GM21529 (cell line): Measurements from ENCODE around the gene CDK16.
"Not testable (repeated sequence)": the region's sequence is repeated elsewhere in the genome, so short reads cannot be mapped to it uniquely, and the experiment has no call there.

Experiments used
- ATAC-seq: cut with Tn5 transposase; IDR thresholded peaks from one replicate; pipeline ENCODE4 v1.9.1; 2021; ENCODE audit not compliant: unreplicated experiment

CDK16 gene

GRCh38 chrX:47247206-47247998, 28.9 kb downstream of the CDK16 start:
- ATAC-seq = no peak

- no peak for ATAC-seq
Observed at GRCh38 chrX:47247999-47248320, 29.5 kb downstream of the CDK16 start.

- ATAC-seq = no peak
Observed at GRCh38 chrX:47248576-47248975, 30.1 kb downstream of the CDK16 start.

GRCh38 chrX:47250017-47250347, 31.5 kb downstream of the CDK16 start:
- ATAC-seq = no peak

- ATAC-seq = not testable (repeated sequence)
Observed at GRCh38 chrX:47257620-47258019, 39.1 kb downstream of the CDK16 start.

GRCh38 chrX:47264483-47265173, 46.1 kb downstream of the CDK16 start:
- ATAC-seq = no peak

- no peak for ATAC-seq
Observed at GRCh38 chrX:47266643-47267042, 48.2 kb downstream of the CDK16 start.

- ATAC-seq = no peak
Observed at GRCh38 chrX:47272013-47272408, 53.5 kb downstream of the CDK16 start.

GRCh38 chrX:47273011-47273730, 54.7 kb downstream of the CDK16 start:
- no peak for ATAC-seq

- no peak for ATAC-seq
Observed at GRCh38 chrX:47278691-47279090, 60.2 kb downstream of the CDK16 start.
